Activated CD4-positive, alpha-beta T cell treated with anti-CD3 and anti-CD28 coated beads for 1 hour (primary cell): ENCODE data around the gene HSPA1B.
"Not testable (repeated sequence)": the region's sequence is repeated elsewhere in the genome, so short reads cannot be mapped to it uniquely, and the experiment has no call there.

Source experiments
- DNase-seq: peaks from one replicate; pipeline ENCODE4 v3.0.0-alpha.2; 2020

The HSPA1B gene

DNA sequence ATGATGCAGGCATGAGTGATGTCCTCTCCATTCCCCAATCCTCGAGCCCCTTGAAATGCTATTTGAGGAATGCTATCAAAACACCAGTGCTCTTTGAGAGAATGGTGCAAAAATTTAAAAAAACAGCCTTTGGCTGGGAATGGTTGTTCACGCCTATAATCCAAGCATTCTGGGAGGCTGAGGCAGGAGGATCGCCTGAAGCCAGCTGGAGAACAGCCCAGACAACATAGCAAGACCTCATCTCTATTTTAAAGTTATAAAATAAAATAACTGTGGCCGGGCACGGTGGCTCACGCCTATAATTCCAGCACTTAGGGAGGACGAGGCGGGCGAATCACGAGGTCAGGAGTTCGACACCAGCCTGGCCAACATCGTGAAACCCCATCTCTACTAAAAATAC is 27.8 kb upstream of the HSPA1B start:
- no peak for DNase-seq

DNA sequence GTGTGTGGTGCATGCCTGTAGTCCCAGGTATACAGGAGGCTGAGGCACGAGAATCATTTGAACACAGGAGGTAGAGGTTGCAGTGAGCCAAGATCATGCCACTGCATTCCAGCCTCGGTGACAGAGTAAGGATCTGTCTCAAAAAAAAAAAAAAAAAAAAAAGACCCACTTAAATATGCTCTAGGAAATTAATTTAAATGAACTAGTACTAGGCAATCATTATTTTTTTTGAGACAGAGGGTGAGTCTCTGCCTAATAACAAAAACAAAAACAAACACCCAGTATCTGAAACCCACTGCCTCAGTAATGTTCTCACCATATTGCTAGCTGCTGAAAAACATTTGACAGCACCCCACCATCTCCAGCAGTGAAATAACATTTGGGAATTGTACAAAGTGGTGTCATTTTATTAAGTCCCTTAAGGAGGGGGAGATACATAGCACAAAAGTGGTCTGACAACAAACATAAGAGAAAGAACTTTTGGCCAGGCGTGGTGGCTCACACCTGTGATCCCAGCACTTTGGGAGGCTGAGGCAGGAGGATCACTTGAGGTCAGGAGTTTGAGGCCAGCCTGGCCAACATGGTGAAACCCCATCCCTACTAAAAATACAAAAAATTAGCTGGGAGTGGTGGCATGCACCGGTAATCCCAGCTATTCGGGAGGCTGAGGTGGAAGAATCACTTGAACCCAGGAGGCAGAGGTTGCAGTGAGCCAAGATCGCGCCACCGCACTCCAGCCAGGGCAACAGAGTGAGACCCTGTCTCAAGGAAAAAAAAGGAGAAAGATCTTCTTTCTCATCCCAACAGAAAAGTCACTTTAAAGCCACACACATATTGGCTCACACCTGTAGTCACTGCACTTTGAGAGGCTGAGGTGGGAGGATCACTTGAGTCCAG is 26.3 kb upstream of the HSPA1B start:
- not testable (repeated sequence) for DNase-seq

DNA sequence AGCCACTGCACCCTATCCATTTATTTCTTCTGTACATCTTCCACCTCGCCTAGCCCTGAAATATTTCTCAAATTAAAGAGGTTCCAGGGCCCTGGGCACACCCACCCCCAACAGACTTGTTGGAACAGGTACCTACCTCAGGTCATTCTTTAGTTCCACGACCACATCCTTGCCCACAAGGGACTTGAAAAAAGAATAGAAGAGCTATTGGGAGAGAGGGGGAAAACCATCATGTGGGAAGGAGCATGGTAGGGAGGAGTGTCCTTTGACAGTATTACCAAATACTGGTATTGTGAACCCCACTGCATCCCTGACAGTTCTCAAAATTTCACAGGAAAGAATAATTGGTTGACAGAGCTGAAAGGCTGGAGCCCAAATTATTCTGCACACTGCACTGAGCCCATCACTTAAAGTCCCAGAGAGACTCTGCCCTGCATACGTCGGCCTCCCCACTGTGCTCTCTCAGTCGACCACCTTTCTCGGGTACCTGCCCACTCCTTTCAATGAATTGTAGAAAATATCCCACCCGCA is 21.5 kb upstream of the HSPA1B start:
- DNase-seq: no peak

DNA sequence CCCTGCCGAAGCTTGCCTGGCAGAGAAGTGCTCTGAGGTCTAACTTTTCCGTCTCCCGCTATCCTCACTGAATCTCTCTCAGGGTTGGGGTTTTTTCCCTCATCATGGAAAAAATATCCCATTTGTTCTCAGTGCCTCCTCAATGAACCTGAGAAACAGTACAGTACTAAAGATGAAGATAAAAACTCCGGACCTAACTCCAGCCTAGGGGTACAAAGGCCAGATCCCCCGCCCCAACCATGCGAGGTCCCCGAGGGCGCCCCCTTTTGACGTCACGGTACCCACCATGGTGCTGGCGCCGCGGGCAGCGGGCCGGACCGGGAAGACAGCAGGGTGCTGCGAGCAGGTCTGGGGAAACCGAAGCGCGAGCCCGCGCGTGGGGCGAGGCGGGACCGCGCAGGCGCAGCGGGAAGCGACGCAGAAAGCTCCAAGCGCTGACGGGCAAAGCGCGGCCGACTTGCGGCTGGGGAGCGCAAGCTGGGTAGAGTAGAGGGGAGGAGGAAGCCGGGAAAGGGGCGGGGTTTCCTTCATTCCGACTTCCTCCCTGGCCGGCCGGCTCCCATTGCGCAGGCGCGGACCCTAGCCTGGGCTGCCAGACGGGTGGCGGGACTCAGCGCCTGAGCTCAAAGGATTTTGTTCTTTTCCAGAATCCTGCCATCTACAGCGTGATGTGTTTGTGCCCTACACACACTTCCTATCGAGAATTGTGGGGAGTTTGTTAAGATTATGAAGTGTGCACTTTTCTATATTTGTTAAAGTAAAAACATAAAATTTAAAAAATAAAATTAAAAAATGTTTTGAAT is 20.9 kb upstream of the HSPA1B start, which contains the start of gene LSM2:
Gene LSM2 (minus strand): TSS at position 497 of the 803 bp plus-strand sequence. CDS start 209 bp downstream, at position 288.
- DNase-seq: peak; percentile 96

DNA sequence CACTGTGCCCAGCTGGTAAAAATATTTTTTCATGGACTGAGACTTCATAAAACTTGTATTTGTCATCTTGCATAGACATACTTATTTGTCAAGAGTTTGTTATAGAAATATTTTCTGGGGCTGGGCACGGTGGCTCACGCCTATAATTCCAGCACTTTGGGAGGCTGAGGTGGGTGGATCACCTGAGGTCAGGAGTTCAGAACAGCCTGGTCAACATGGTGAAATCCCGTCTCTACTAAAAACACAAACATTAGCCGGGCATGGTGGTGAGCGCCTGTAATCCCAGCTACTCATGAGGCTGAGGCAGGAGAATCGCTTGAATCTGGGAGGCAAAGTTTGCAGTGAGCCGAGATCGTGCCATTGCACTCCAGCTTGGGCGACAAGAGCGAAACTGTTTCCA is 18.9 kb upstream of the HSPA1B start:
- not testable (repeated sequence) for DNase-seq

DNA sequence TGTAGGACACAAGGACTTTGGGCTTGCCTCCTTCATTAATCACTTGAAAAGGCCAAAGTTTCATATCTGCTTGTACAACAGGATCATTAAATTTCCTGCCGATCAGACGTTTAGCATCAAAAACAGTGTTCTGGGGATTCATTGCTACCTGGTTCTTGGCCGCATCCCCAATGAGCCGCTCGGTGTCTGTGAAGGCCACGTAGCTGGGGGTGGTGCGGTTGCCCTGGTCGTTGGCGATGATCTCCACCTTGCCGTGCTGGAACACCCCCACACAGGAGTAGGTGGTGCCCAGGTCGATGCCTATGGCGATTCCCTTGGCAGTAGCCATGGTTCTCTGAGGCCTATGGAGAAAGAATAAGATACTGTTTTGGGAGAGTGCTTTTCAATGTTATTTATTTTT is 15.9 kb upstream of the HSPA1B start:
- DNase-seq: no peak

DNA sequence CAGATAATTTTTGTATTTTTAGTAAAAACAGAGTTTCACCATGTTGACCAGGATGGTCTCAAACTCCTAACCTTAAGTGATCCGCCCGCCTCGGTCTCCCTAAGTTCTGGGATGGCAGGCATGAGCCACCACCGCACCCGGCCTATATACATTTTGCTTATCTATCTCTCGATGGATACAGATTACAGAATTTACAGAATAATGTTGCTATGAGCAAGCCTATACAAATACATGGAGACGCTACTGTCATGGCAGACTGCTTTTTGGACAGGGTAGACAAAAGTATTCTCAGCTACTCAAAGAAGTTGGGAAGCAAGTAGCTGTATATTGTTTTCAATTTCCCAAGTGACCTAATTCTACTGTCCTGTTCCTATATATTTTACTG is 14.1 kb upstream of the HSPA1B start:
- no peak for DNase-seq

DNA sequence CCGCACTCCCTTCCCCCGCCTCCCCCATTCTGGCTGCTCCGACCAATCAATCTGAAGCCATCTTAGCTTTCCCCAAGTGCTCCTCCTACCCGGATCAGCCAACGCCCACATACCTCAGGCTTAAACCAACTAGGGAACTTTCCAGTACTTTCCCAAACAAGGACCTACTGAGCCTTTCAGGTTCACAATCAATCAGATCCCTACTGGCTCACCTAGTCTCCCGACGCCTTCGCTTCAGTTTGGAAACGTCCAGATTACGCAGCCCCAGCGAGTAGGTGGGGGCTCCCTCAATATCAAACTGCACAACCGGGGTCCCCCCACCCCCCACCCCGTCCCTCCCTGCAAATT is 12.9 kb upstream of the HSPA1B start:
- DNase-seq: peak; percentile 48

DNA sequence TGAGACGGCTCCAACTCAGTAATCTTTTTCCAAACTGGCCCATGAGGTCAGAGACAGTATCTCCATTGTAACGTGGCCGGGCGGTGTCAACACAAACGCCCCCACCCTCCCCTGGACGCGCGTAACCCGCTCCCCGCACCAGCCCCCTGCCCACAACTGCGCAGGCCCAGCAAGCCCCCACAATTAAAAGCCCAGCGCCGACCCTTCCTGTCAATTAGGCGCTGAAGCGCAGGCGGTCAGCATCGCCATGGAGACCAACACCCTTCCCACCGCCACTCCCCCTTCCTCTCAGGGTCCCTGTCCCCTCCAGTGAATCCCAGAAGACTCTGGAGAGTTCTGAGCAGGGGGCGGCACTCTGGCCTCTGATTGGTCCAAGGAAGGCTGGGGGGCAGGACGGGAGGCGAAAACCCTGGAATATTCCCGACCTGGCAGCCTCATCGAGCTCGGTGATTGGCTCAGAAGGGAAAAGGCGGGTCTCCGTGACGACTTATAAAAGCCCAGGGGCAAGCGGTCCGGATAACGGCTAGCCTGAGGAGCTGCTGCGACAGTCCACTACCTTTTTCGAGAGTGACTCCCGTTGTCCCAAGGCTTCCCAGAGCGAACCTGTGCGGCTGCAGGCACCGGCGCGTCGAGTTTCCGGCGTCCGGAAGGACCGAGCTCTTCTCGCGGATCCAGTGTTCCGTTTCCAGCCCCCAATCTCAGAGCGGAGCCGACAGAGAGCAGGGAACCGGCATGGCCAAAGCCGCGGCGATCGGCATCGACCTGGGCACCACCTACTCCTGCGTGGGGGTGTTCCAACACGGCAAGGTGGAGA is 12.3 kb upstream of the HSPA1B start, which contains the start of the genes HSPA1A and HSPA1L:
Gene HSPA1A (plus strand): TSS at position 519 of the 814 bp plus-strand sequence. CDS start 214 bp downstream, at position 733.
Gene HSPA1L (minus strand): TSS at position 259 of the 814 bp plus-strand sequence. CDS start 3,311 bp downstream, outside the sequence.
- DNase-seq: peak; percentile 54

DNA sequence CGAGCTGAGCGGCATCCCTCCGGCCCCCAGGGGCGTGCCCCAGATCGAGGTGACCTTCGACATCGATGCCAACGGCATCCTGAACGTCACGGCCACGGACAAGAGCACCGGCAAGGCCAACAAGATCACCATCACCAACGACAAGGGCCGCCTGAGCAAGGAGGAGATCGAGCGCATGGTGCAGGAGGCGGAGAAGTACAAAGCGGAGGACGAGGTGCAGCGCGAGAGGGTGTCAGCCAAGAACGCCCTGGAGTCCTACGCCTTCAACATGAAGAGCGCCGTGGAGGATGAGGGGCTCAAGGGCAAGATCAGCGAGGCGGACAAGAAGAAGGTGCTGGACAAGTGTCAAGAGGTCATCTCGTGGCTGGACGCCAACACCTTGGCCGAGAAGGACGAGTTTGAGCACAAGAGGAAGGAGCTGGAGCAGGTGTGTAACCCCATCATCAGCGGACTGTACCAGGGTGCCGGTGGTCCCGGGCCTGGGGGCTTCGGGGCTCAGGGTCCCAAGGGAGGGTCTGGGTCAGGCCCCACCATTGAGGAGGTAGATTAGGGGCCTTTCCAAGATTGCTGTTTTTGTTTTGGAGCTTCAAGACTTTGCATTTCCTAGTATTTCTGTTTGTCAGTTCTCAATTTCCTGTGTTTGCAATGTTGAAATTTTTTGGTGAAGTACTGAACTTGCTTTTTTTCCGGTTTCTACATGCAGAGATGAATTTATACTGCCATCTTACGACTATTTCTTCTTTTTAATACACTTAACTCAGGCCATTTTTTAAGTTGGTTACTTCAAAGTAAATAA is 10.2 kb upstream of the HSPA1B start:
- DNase-seq: not testable (repeated sequence)

DNA sequence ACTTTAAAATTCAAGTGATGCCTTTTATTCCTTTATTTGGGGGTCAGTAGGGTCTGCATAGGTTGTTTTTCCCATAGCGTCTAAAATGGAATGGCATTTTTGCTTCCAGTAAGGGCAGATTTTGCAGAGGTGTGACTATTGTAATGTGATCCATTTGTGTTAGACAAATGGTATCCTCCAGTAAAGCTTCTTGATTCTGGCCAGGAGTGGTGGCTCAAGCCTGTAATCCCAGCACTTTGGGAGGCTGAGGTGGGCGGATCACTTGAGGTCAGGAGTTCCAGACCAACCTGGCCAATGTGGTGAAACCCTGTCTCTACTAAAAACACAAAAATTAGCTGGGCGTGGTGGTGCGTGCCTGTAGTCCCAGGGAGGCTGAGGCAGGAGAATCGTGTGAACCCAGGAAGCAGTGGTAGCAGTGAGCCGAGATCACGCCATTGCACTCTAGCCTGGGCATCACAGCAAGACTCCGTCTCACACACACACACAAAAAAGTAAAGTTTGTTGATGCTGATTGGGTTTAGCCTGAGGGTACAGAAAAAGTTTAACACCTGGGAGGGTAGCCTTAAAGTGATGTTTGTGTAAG is 9.5 kb upstream of the HSPA1B start:
- not testable (repeated sequence) for DNase-seq

DNA sequence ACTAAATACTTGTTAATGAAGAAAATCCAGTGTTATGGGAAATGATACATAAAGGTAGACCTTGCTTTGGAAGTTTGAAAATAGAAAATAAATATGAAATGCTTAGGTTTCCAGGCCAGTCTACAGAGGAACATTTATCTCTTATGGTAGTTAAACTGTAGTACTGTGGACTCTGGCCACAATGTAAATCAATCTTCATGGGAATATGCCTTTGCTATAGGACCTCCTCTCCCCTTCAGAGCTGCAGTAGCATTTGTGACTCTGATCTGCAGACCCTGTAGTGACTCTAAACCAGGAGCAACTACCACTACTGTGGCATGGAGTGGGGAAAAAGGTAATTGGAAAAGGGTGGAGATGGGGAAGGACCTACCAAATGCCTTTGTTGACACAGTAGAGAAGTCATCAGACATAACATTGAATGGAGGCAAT is 7.7 kb upstream of the HSPA1B start:
- DNase-seq: no peak

DNA sequence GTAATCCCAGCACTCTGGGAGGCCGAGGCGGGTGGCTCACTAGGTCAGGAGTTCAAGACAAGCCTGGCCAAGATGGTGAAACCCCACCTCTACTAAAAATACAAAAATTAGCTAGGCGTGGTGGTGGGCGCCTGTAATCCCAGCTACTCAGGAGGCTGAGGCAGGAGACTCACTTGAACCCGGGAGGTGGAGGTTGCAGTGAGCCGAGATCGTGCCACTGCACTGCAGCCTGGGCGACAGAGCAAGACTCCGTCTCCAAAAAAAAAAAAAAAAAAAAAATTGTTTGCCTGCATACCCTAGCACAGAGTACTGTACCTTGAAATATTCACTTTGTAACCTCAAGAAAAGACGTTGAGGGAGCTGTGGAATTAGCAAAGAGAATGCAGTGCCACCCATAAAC is 7.1 kb upstream of the HSPA1B start:
- DNase-seq: not testable (repeated sequence)

DNA sequence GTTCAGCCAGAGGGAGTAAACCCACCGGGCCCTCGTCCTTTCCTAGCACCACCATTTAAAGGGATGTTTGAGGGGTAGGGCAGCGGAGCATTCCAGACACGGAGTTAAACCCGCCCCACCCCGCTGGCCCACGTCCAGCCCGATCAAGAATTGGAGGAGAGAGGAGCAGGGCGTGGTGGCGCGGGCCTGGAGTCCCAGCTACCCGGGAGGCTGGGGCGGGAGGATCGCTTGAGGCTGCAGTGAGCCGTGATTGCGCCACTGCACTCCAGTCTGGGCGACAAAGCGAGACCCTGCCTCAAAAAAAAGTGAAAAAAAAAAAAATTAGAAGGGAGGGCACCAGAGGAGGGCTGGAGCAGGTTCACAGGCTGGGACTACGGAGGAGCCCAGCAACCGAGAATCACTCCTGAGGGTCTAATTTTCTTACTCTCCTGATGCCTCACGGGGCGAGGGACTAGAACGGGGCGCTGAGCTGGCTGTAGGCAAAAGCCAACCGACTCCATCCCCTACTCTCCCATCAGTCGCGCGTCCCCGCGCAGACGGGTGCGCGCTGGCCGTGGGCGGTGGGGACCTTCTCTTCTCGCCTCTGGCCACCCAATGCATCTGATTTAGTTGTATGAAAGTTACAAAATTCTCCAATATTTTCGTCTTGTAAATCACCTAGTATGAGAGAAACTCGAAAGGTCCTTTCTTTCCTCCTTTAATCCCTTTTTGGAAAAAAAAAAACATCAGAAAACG is 6.1 kb upstream of the HSPA1B start:
- peak; percentile 32 for DNase-seq

DNA sequence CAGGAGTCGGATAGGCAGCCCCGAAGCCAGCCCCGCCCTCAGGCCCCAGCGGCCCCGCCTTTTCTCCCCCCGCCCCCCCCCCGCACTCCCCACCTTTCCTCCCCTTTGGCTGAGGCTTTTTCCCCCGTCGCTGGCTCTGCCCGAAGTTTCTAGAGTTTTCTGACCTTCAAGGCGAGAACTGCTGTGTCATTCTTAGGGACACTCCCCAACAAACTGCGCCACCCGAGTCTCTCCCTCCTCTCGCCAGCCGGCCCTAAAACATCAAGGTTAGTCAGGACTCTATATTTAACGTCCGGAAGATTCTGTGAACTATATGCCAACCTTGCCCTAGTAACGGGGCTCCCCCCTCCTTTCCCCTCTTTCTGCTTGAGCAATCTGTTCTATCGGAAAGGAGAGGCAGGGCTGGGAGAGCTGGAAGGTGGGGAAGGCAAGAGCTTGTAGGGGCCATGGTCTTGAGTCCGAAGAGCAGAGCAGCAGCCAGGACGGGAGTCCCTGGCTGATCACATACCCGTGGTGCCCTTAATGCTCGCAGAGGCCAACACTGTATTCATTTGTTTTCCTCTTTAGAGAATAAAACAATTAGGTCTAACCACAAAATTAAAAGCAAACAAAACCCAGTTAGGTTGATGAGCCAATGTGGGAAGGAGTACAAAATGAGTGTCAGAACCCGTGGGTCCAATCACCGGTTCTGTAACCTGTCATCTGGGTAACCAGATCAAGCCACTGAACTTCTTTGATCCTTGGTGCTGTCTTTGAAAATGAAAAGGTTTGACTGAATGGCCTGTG is 5.3 kb upstream of the HSPA1B start:
- DNase-seq: peak; percentile 46

DNA sequence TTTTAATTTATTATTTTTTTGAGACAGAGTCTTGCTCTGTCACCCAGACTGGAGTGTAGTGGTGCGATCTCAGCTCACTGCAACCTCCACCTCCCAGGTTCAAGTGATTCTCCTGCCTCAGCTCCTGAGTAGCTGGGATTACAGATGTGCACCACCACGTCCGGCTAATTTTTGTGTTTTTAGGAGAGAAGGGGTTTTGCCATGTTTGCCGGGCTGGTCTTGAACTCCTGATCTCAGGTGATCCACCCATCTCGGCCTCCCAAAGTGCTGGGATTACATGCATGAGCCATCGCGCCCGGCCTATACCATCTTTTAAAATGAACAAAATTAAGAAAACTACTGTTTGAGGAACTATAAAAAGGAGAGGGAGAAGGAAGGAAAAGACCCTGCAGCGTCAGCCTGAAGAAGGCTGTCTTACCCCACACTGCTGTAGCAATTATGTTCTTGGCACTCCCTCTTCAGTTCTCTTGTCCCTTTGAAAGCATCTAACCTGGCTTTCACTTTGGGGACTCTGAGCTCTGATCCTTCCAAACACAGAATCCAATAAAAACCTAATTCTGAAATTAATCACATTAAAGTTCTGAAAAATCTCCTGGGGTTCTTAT is 3.8 kb upstream of the HSPA1B start:
- DNase-seq: not testable (repeated sequence)

DNA sequence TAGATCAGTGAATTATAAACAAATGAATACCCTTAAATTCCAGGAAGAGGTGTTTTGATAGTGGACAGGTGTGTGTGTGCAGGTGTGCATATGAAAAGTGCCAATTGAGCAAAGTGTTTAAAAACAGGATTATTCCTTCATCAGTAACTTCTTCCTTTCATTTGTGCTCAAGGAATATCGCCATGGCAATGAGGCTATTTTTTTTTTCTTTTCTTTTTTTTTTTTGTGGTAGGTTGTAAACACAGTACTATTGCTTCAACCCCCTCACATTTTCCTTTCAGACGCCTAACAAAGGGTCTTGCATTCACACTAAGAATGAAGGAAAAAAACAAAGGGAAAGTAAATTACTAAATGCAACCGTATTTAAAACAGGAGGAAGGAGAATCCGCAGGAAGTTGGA is 2.0 kb upstream of the HSPA1B start:
- DNase-seq: no peak

DNA sequence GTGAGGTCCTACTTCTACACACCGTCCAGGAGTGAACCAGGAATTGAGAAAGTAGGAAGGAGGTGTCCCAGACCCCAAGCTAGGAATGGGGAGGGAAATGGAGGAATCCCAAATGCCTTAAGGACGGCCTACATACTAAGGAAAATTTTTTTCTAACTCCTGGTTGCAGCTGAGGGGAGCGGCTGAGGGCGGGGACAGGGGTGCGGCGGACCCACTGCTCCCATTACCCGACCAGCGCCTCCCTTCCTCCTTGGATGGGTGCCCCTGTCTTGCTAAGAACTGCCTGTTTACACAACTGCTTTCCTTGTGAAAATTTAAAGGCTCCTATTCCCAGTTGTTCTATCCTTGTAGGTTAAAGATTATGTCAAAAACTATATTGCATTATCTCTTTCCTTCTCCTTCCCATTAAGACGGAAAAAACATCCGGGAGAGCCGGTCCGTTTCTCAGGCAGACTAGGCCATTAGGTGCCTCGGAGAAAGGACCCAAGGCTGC is 699 bp upstream of the HSPA1B start:
- DNase-seq: no peak
